Osteoblast (primary cell): ENCODE data around the gene TNFAIP2. TPM values are rescaled to one million over a fixed set of nuclear protein-coding genes. Genes with fewer than 3 reads are reported as not detected.
A peak's percentile ranks its signal among the peaks of the same experiment; 100 is the strongest.
"Not testable (repeated sequence)": the region's sequence is repeated elsewhere in the genome, so short reads cannot be mapped to it uniquely, and the experiment has no call there.

ENCODE experiments used
- DNase-seq: peaks from one replicate; pipeline ENCODE4 v3.0.0; 2011; ENCODE audit warnings: low spot score, mixed read lengths; ENCODE audit not compliant: insufficient read length; ENCODE audit errors: missing footprints
- H2AFZ ChIP-seq: 2 replicates; pipeline ENCODE4 v1.6.0; 2011; ENCODE audit warnings: mild to moderate bottlenecking, low read length
- H3K27ac ChIP-seq: 2 replicates; pipeline ENCODE4 v1.5.1; 2011; ENCODE audit warnings: mild to moderate bottlenecking, low read depth, low read length, moderate library complexity
- H3K27me3 ChIP-seq: 2 replicates; pipeline ENCODE4 v1.6.0; 2012; ENCODE audit warnings: mild to moderate bottlenecking, control low read depth, inconsistent platforms, low read length, moderate library complexity; ENCODE audit not compliant: insufficient read depth
- H3K36me3 ChIP-seq: 2 replicates; pipeline ENCODE4 v1.5.1; 2011; ENCODE audit warnings: mild to moderate bottlenecking, low read length, control low read depth, moderate library complexity; ENCODE audit not compliant: insufficient read depth
- H3K4me1 ChIP-seq: 2 replicates; pipeline ENCODE4 v1.5.1; 2011; ENCODE audit warnings: mild to moderate bottlenecking, low read length, control low read depth, moderate library complexity; ENCODE audit not compliant: insufficient read depth
- H3K4me2 ChIP-seq: 2 replicates; pipeline ENCODE4 v1.6.0; 2011; ENCODE audit warnings: mild to moderate bottlenecking, low read length; ENCODE audit not compliant: insufficient read depth
- H3K4me3 ChIP-seq: fragments of 200-600 bp; sonication (generic); 3 replicates; pipeline ENCODE4 v1.5.1; 2012; ENCODE audit warnings: mild to moderate bottlenecking, low read length, inconsistent platforms; ENCODE audit not compliant: insufficient read depth
- H3K79me2 ChIP-seq: 2 replicates; pipeline ENCODE4 v1.6.0; 2012; ENCODE audit warnings: mild to moderate bottlenecking, low read length, control low read depth, inconsistent platforms; ENCODE audit not compliant: insufficient read depth
- H3K9me3 ChIP-seq: 2 replicates; pipeline ENCODE4 v1.5.1; 2011; ENCODE audit warnings: low read depth, low read length, control low read depth
- H4K20me1 ChIP-seq: 2 replicates; pipeline ENCODE4 v1.6.0; 2012; ENCODE audit warnings: mild to moderate bottlenecking, low read length, control low read depth; ENCODE audit not compliant: insufficient read depth
- CTCF ChIP-seq: IDR thresholded peaks from 2 replicates; pipeline ENCODE4 v1.5.1; 2011; ENCODE audit warnings: mild to moderate bottlenecking, low read depth, low read length, moderate library complexity; ENCODE audit errors: extremely low read depth
- total RNA-seq: library from RNA; depleted of rRNA; stranded (reverse); fragments of >200 nt; gene quantifications from 2 replicates; pipeline ENCODE4 v1.2.3, GENCODE V29; 2012

The TNFAIP2 gene
- total RNA-seq, 1 donor = 60.1 TPM

GRCh38 chr14:103118018-103118662, 5.1 kb upstream of the TNFAIP2 start:
- no peak overlapping the region for H3K4me2 ChIP-seq
- peaks cover 27% of the 10 kb centered on the region for H3K4me1 ChIP-seq
- TF ChIP-seq CTCF = no peak
- H3K36me3 ChIP-seq = no peaks in the 10 kb centered on the region
- H2AFZ ChIP-seq = peak overlapping the region; percentile 78
- no peaks in the 10 kb centered on the region for H4K20me1 ChIP-seq
- no peak overlapping the region for H3K4me3 ChIP-seq
- H3K9me3 ChIP-seq = no peaks in the 10 kb centered on the region
- no peaks in the 10 kb centered on the region for H3K27me3 ChIP-seq
- no peak overlapping the region for H3K27ac ChIP-seq
- DNase-seq = peak; percentile 89
- no peaks in the 10 kb centered on the region for H3K79me2 ChIP-seq

GRCh38 chr14:103118663-103119404, 4.4 kb upstream of the TNFAIP2 start:
- no peak overlapping the region for H2AFZ ChIP-seq
- TF ChIP-seq CTCF = no peak
- H3K79me2 ChIP-seq = peaks cover 2% of the 10 kb centered on the region
- H3K4me3 ChIP-seq = no peak overlapping the region
- H3K9me3 ChIP-seq = no peaks in the 10 kb centered on the region
- no peak for DNase-seq
- H3K27me3 ChIP-seq = no peaks in the 10 kb centered on the region
- no peaks in the 10 kb centered on the region for H3K36me3 ChIP-seq
- no peak overlapping the region for H3K27ac ChIP-seq
- H4K20me1 ChIP-seq = no peaks in the 10 kb centered on the region
- H3K4me2 ChIP-seq = no peak overlapping the region
- H3K4me1 ChIP-seq = peaks cover 29% of the 10 kb centered on the region

GRCh38 chr14:103119527-103119926, 3.7 kb upstream of the TNFAIP2 start:
- peaks cover 35% of the 10 kb centered on the region for H3K4me1 ChIP-seq
- H4K20me1 ChIP-seq, H2AFZ ChIP-seq, H3K27ac ChIP-seq, H3K4me2 ChIP-seq, DNase-seq, H3K79me2 ChIP-seq, H3K27me3 ChIP-seq, H3K36me3 ChIP-seq, H3K9me3 ChIP-seq, H3K4me3 ChIP-seq: not testable (repeated sequence)

GRCh38 chr14:103121121-103121845, 2.0 kb upstream of the TNFAIP2 start:
- Histone ChIP-seq H3K36me3 (no peaks in the 10 kb centered on the region), H3K27me3 (no peaks in the 10 kb centered on the region), H4K20me1 (peaks cover 21% of the 10 kb centered on the region), H3K4me2 (peak overlapping the region; percentile 9), H3K4me1 (peaks cover 32% of the 10 kb centered on the region), H3K79me2 (peaks cover 18% of the 10 kb centered on the region), H3K27ac (no peak overlapping the region), H2AFZ (no peak overlapping the region), H3K9me3 (no peaks in the 10 kb centered on the region), H3K4me3 (no peak overlapping the region)
- no peak for DNase-seq
- no peak for TF ChIP-seq CTCF
